B cell (primary cell): ENCODE results near the gene HS3ST3B1. TPM values are rescaled to one million over a fixed set of nuclear protein-coding genes. Genes with fewer than 3 reads are reported as not detected.
A peak's percentile ranks its signal among the peaks of the same experiment; 100 is the strongest.

Experiments
- ATAC-seq: fragments of 200-7000 bp; cut with Tn5 transposase; one replicate; pipeline ENCODE4 v1.10.0; 2021; ENCODE audit warnings: low read depth, mild to moderate bottlenecking, moderate number of reproducible peaks, moderate library complexity
- CTCF ChIA-PET: fragments of 350-600 bp; sonication (Branson Sonifier 250); formaldehyde crosslinking; loops from one replicate; lab custom pipeline; 2021; ENCODE audit warnings: antibody characterized with exemption, inconsistent platforms; lab: Charles Lee
- POLR2A ChIA-PET: fragments of 350-600 bp; sonication (Branson Sonifier 250); formaldehyde crosslinking; loops from one replicate; lab custom pipeline; 2021; ENCODE audit warnings: antibody characterized with exemption; lab: Charles Lee
- DNase-seq: peaks from one replicate; pipeline ENCODE4 v3.0.0; 2013
- H2AFZ ChIP-seq: 2 replicates; pipeline ENCODE4 v1.6.1; 2012; ENCODE audit warnings: mild to moderate bottlenecking, low read depth, low read length; ENCODE audit not compliant: insufficient read depth, poor library complexity, severe bottlenecking
- H3K27ac ChIP-seq, 2 donors: 1 replicate in 1 of 2; 2 replicates in 1 of 2; pipeline ENCODE4 v1.5.1; 2012 to 2013; ENCODE audit warnings: low read length in 2 of 2, mild to moderate bottlenecking in 2 of 2, moderate library complexity in 1 of 2
- H3K27me3 ChIP-seq, 4 experiments: fragments of 200-600 bp in 1 of 4; sonication (generic) in 1 of 4; replicated peaks in 1 of 4; 1 replicate in 2 of 4; 2 replicates in 2 of 4; pipeline versions ENCODE4 v1.6.1 to v1.7.0; 2013 to 2016; ENCODE audit warnings: low read length in 3 of 4, mild to moderate bottlenecking in 2 of 4, mixed read lengths in 1 of 4, moderate library complexity in 1 of 4; ENCODE audit not compliant: insufficient read depth in 4 of 4, control insufficient read depth in 3 of 4; ENCODE audit errors: control extremely low read depth in 1 of 4
- H3K36me3 ChIP-seq, 2 experiments: replicated peaks in 1 of 2; 1 replicate in 1 of 2; 2 replicates in 1 of 2; pipeline versions ENCODE4 v1.6.1 to v1.7.1; 2013; ENCODE audit warnings: low read length in 1 of 2; ENCODE audit not compliant: insufficient read depth in 2 of 2, control insufficient read depth in 1 of 2; ENCODE audit errors: control extremely low read depth in 1 of 2, extremely low read depth in 1 of 2
- H3K4me1 ChIP-seq, 2 donors: fragments of 200-600 bp in 1 of 2; sonication (generic) in 1 of 2; 1 replicate in 1 of 2; 2 replicates in 1 of 2; pipeline versions ENCODE4 v1.5.1 to v1.6.1; 2013 to 2017; ENCODE audit warnings: low read length in 2 of 2; ENCODE audit not compliant: control insufficient read depth in 2 of 2, insufficient read depth in 2 of 2
- H3K4me2 ChIP-seq: replicated peaks from 2 replicates; pipeline ENCODE3; 2012; ENCODE audit warnings: mild to moderate bottlenecking, low read depth, low read length; ENCODE audit not compliant: poor library complexity, severe bottlenecking
- H3K4me3 ChIP-seq, 5 experiments: fragments of 200-600 bp in 1 of 5; sonication (generic) in 1 of 5; 1 replicate in 3 of 5; 2 replicates in 2 of 5; pipeline versions ENCODE4 v1.5.1 to v1.7.0; 2011 to 2016; ENCODE audit warnings: low read length in 4 of 5, mild to moderate bottlenecking in 4 of 5, low read depth in 2 of 5, control low read depth in 1 of 5, moderate library complexity in 1 of 5; ENCODE audit not compliant: insufficient read depth in 1 of 5; ENCODE audit errors: control extremely low read depth in 1 of 5, extremely low read depth in 1 of 5
- H3K79me2 ChIP-seq: fragments of 200-600 bp; sonication (generic); one replicate; pipeline ENCODE4 v1.6.0; 2016; ENCODE audit warnings: low read length; ENCODE audit not compliant: control insufficient read depth, insufficient read depth
- H3K9ac ChIP-seq: fragments of 200-600 bp; sonication (generic); 2 replicates; pipeline ENCODE4 v1.6.1; 2017; ENCODE audit warnings: mild to moderate bottlenecking, low read length, moderate library complexity
- H3K9me3 ChIP-seq, 3 donors: one replicate each; pipeline versions ENCODE4 v1.6.1 to v1.7.1; 2013; ENCODE audit warnings: low read length in 2 of 3; ENCODE audit not compliant: control insufficient read depth in 2 of 3, insufficient read depth in 1 of 3; ENCODE audit errors: control extremely low read depth in 1 of 3
- H4K20me1 ChIP-seq: 2 replicates; pipeline ENCODE4 v1.6.0; 2012; ENCODE audit warnings: mild to moderate bottlenecking, low read length; ENCODE audit not compliant: insufficient read depth, control insufficient read depth, poor library complexity, severe bottlenecking
- H3K27ac Mint-ChIP-seq: one replicate; pipeline ENCODE4 v1.8.0; 2021; ENCODE audit warnings: mixed read lengths
- H3K27me3 Mint-ChIP-seq: one replicate; pipeline ENCODE4 v1.8.0; 2021; ENCODE audit warnings: mixed read lengths
- H3K4me1 Mint-ChIP-seq: one replicate; pipeline ENCODE4 v1.8.0; 2021; ENCODE audit warnings: mixed read lengths
- H3K4me3 Mint-ChIP-seq: one replicate; pipeline ENCODE4 v1.8.0; 2021; ENCODE audit warnings: mixed read lengths
- H3K9me3 Mint-ChIP-seq: one replicate; pipeline ENCODE4 v1.8.0; 2022; ENCODE audit warnings: mixed read lengths; ENCODE audit not compliant: insufficient read depth
- EZH2 ChIP-seq: IDR thresholded peaks from 2 replicates; pipeline ENCODE4 v1.6.1; 2012; ENCODE audit warnings: borderline replicate concordance, low read depth, mild to moderate bottlenecking, moderate library complexity, low read length; ENCODE audit not compliant: insufficient read depth, poor library complexity, severe bottlenecking
- WGBS: methylation state at CpG from one replicate; pipeline ENCODE4 v1.1.5; 2013; ENCODE audit warnings: missing lambda C conversion rate; ENCODE audit not compliant: insufficient coverage; 5-methylcytosine and 5-hydroxymethylcytosine counted together
- intact Hi-C: fragments of 100-400 bp; cut with micrococcal nuclease; formaldehyde crosslinking; loops from one replicate; pipeline ENCODE4 v1.10.0; 2022
- polyA plus RNA-seq: library from polyadenylated mRNA; depleted of rRNA; stranded (reverse); fragments of >200 nt; gene quantifications from 2 replicates; pipeline ENCODE4 v1.2.3, GENCODE V29; 2012
- total RNA-seq, 2 donors: library from RNA; stranded (reverse); fragments of 120-200 nt in 1 of 2; gene quantifications; 1 replicate in 1 of 2; 2 replicates in 1 of 2; pipeline versions ENCODE4 v1.2.3 to v1.2.4, GENCODE V29; 2013 to 2022
- TF ChIP-seq, protein P1 (sequence below): fragments of 200-600 bp; IDR thresholded peaks from one replicate; pipeline ENCODE4 v1.8.0; 2022; ENCODE audit warnings: antibody characterized with exemption, mild to moderate bottlenecking

HS3ST3B1 gene
- total and polyA plus RNA-seq, 2 donors (not counting 1 experiment from before 2014, with no cell fraction given): 0.75 to 8.4 TPM

DNA sequence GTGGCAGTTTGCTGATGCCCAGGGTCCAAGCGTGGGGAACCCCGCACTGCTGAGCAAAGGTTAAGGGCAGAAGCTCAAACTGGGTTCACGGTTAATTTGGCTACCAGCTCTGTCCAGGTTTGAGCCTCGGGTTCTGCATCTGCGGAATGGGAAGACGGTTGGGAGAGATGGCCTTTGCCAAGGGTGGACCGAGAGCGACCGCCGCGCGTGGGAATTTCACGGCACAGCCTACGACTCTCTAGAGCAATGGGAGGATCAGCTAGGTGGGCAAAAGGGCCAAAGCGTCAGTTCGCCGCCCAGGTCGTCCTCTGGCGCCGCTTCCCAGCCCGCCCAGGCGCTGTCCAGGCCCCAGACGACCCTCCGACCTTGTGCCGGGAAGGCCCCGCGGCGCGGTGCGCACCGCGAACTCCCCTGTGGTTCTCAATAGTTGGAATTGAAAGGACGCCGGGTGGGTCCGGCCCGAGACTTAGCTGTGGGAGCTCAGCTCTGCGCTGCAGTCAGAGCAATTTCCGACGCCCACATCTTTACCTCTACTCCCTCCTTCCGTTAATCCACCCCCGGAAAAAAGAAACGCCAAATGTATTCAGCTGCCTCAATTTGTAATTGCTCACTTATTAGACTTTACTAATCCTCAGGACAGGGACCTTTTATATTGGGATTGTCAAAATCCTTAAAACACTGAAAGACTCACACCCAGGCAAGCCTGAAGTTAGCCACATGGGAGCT, 2.5 kb upstream of the HS3ST3B1 start:
- peak overlapping the region; percentile 94 for H3K4me2 ChIP-seq
- 84% methylated on average over 41 of the region's 42 CpGs for WGBS
- H3K36me3 ChIP-seq: no peaks in the 10 kb centered on the region
- Mint-ChIP-seq H3K27me3 (peaks cover 65% of the 10 kb centered on the region), H3K27ac (peak overlapping the region; percentile 34), H3K4me3 (peak overlapping the region; percentile 96), H3K4me1 (peaks cover 54% of the 10 kb centered on the region), H3K9me3 (no peaks in the 10 kb centered on the region)
- ChIA-PET CTCF (interaction anchor here (0.6 kb wide), 1 partner anchor 132 kb away, joined by 3 read pairs; no protein-coding TSS in a partner anchor), POLR2A (no interaction called here)
- H3K9ac ChIP-seq: no peak overlapping the region
- H3K27ac ChIP-seq: no peak overlapping the region
- H3K9me3 ChIP-seq: peaks cover 0 to 55% (median 5%) of the 10 kb centered on the region in 3 donors
- no peak overlapping the region for H2AFZ ChIP-seq
- H4K20me1 ChIP-seq: peaks cover 5% of the 10 kb centered on the region
- peaks cover 49 to 54% of the 10 kb centered on the region in 2 donors for H3K4me1 ChIP-seq
- H3K79me2 ChIP-seq: peaks cover 3% of the 10 kb centered on the region
- TF ChIP-seq EZH2: no peak
- TF ChIP-seq, protein P1, sequence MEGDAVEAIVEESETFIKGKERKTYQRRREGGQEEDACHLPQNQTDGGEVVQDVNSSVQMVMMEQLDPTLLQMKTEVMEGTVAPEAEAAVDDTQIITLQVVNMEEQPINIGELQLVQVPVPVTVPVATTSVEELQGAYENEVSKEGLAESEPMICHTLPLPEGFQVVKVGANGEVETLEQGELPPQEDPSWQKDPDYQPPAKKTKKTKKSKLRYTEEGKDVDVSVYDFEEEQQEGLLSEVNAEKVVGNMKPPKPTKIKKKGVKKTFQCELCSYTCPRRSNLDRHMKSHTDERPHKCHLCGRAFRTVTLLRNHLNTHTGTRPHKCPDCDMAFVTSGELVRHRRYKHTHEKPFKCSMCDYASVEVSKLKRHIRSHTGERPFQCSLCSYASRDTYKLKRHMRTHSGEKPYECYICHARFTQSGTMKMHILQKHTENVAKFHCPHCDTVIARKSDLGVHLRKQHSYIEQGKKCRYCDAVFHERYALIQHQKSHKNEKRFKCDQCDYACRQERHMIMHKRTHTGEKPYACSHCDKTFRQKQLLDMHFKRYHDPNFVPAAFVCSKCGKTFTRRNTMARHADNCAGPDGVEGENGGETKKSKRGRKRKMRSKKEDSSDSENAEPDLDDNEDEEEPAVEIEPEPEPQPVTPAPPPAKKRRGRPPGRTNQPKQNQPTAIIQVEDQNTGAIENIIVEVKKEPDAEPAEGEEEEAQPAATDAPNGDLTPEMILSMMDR: no peak
- DNase-seq (no peak), ATAC-seq (no peak)
- intact Hi-C loops: no loop called here
- peaks cover 0 to 84% (median 52%) of the 10 kb centered on the region in 4 experiments for H3K27me3 ChIP-seq
- no peak overlapping the region for H3K4me3 ChIP-seq

DNA sequence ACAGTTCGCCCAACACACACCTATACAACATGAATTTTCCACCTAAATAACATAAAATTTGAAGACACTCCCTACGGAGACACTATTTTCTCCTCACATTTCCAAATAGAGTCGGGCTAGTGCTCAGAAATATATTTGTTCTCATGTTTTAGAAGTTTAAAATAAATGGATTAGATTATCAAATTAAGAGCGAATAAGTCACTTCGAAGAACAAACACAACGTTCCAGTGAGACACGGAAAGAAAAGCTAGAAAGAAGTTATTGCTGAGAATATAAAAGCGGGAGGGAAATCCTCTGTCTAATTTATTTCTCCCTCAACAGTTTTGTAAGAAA, 2.0 kb upstream of the HS3ST3B1 start:
- no peaks in the 10 kb centered on the region for H3K36me3 ChIP-seq
- Mint-ChIP-seq H3K4me3 (peak overlapping the region; percentile 96), H3K27me3 (peaks cover 66% of the 10 kb centered on the region), H3K9me3 (no peaks in the 10 kb centered on the region), H3K4me1 (peaks cover 58% of the 10 kb centered on the region), H3K27ac (peak overlapping the region; percentile 34)
- ChIA-PET CTCF (no interaction called here), POLR2A (no interaction called here)
- peaks cover 3% of the 10 kb centered on the region for H3K79me2 ChIP-seq
- ATAC-seq (no peak), DNase-seq (no peak)
- intact Hi-C loops: no loop called here
- H4K20me1 ChIP-seq: peaks cover 7% of the 10 kb centered on the region
- peaks cover 0 to 60% (median 5%) of the 10 kb centered on the region in 3 donors for H3K9me3 ChIP-seq
- no peak overlapping the region for H3K9ac ChIP-seq
- WGBS: 58% methylated on average over 2 of the region's 8 CpGs
- H3K27ac ChIP-seq: no peak overlapping the region
- peak overlapping the region; percentile 94 for H3K4me2 ChIP-seq
- H2AFZ ChIP-seq: no peak overlapping the region
- H3K4me1 ChIP-seq: peaks cover 54 to 59% of the 10 kb centered on the region in 2 donors
- no peak overlapping the region for H3K4me3 ChIP-seq
- H3K27me3 ChIP-seq: peaks cover 0 to 83% (median 51%) of the 10 kb centered on the region in 4 experiments
- no peak for TF ChIP-seq EZH2
- TF ChIP-seq, protein P1: no peak
